ENCODE measurements around the gene ZNF496. TPM values are rescaled to one million over a fixed set of nuclear protein-coding genes. Genes with fewer than 3 reads are reported as not detected.

Gene ZNF496
- total and polyA plus RNA-seq, 2 donors, result 17.2 to 27.8 TPM

GRCh38 chr1:247347477-247348222, 16.0 kb upstream of the ZNF496 start:
- DNase-seq (ENCODE audit: extremely low spot score), result no peak
- WGBS, result 20% methylated on average over 31 of the region's 31 CpGs
- Histone ChIP-seq H3K36me3 (ENCODE audit: insufficient read depth) (no peaks in the 10 kb centered on the region), H3K27ac (ENCODE audit: low read depth) (no peak overlapping the region), H3K4me3 (ENCODE audit: low read depth, low read length) (peak overlapping the region; percentile 25), H3K4me1 (ENCODE audit: insufficient read depth) (no peaks in the 10 kb centered on the region)

DNA sequence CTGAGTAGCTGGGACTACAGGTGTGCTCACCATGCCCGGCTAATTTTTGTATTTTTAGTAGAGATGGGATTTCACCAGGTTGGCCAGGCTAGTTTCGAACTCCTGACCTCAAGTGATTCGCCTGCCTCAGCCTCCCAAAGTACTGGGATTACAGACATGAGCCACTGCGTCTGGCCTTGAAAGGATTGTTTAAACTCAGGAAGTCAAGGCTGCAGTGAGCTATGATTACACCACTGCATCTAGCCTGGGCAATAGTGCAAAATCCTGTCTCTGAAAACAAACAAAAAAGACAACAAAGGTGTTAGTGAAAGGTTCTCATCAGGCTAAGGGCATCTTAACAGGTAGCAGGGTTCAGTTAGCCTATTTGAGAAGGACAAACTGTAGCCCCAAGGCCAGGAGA, 14.2 kb upstream of the ZNF496 start:
- H3K36me3 ChIP-seq (ENCODE audit: insufficient read depth), result no peaks in the 10 kb centered on the region
- no peak for DNase-seq (ENCODE audit: extremely low spot score)
- H3K4me3 ChIP-seq (ENCODE audit: low read depth, low read length), result no peak overlapping the region
- 78% methylated on average over 4 of the region's 4 CpGs for WGBS
- H3K27ac ChIP-seq (ENCODE audit: low read depth), result no peak overlapping the region
- no peaks in the 10 kb centered on the region for H3K4me1 ChIP-seq (ENCODE audit: insufficient read depth)

DNA sequence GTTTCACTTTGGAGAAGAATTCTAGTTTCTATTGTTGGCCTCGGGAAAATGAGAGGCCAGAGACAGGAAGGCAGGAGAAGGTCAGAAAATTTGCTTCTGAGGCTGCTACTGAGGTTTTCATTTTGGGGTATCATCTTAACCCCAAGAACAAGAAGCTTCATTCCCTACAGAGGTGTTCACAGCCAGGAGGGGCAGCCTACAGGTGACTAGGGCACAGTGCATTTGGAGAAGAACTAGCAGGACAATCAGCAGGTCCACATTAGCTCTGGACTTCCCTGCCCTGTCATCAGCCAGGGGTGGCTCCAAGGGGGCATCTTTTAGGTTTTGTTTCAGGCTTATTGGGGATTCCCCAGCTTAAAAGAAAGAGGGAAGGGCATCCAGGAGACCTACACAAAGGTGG, 12.1 kb upstream of the ZNF496 start:
- H3K27ac ChIP-seq (ENCODE audit: low read depth), result no peak overlapping the region
- H3K36me3 ChIP-seq (ENCODE audit: insufficient read depth), result no peaks in the 10 kb centered on the region
- no peak overlapping the region for H3K4me3 ChIP-seq (ENCODE audit: low read depth, low read length)
- no peaks in the 10 kb centered on the region for H3K4me1 ChIP-seq (ENCODE audit: insufficient read depth)
- DNase-seq (ENCODE audit: extremely low spot score), result no peak
- WGBS, result 78% methylated on average over 1 of the region's 1 CpG

DNA sequence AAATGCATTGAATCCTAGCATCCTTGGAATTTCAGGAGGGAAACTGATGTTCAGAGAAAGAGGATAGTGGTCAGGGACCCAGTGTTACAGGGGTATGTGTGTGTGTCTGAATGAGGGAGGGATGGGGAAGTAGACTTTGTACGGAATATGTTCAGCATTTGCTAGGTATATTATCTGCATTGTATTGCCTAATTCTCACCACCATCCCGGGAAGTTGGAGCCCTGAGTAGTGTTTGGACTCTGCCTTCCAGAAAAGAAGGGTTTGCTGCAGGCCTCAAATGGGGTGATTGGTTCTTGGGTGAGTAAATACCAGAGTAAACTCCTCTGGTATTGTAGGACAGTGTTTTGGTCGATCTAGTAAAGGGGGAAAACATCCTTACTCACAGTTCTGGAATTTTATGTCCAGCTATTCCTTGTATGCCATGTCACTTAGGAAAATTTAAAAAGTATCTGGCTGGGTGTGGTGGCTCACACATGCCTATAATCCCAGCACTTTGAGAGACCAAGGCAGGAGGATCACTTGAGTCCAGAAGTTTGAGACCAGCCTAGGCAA, 7.1 kb upstream of the ZNF496 start:
- no peak overlapping the region for H3K27ac ChIP-seq (ENCODE audit: low read depth)
- DNase-seq (ENCODE audit: extremely low spot score), result no peak
- WGBS, result 68% methylated on average over 3 of the region's 3 CpGs
- H3K36me3 ChIP-seq (ENCODE audit: insufficient read depth), result no peaks in the 10 kb centered on the region
- no peaks in the 10 kb centered on the region for H3K4me1 ChIP-seq (ENCODE audit: insufficient read depth)
- no peak overlapping the region for H3K4me3 ChIP-seq (ENCODE audit: low read depth, low read length)

GRCh38 chr1:247337961-247338360, 6.3 kb upstream of the ZNF496 start:
- 93% methylated on average over 11 of the region's 11 CpGs for WGBS
- no peak for DNase-seq (ENCODE audit: extremely low spot score)
- no peak overlapping the region for H3K4me3 ChIP-seq (ENCODE audit: low read depth, low read length)
- H3K4me1 ChIP-seq (ENCODE audit: insufficient read depth), result no peaks in the 10 kb centered on the region
- no peak overlapping the region for H3K27ac ChIP-seq (ENCODE audit: low read depth)
- H3K36me3 ChIP-seq (ENCODE audit: insufficient read depth), result no peaks in the 10 kb centered on the region

GRCh38 chr1:247337250-247337746, 5.6 kb upstream of the ZNF496 start:
- DNase-seq (ENCODE audit: extremely low spot score), result no peak
- H3K27ac ChIP-seq (ENCODE audit: low read depth), result no peak overlapping the region
- H3K4me3 ChIP-seq (ENCODE audit: low read depth, low read length), result no peak overlapping the region
- WGBS, result 52% methylated on average over 10 of the region's 10 CpGs
- H3K36me3 ChIP-seq (ENCODE audit: insufficient read depth), result no peaks in the 10 kb centered on the region
- no peaks in the 10 kb centered on the region for H3K4me1 ChIP-seq (ENCODE audit: insufficient read depth)

- no peak for DNase-seq (ENCODE audit: extremely low spot score)
- Histone ChIP-seq H3K4me3 (ENCODE audit: low read depth, low read length) (no peak overlapping the region), H3K4me1 (ENCODE audit: insufficient read depth) (no peaks in the 10 kb centered on the region), H3K27ac (ENCODE audit: low read depth) (no peak overlapping the region), H3K36me3 (ENCODE audit: insufficient read depth) (no peaks in the 10 kb centered on the region)
- WGBS, result 94% methylated on average over 7 of the region's 7 CpGs
These were observed 4.7 kb upstream of the ZNF496 start for GRCh38 chr1:247336390-247336789.

DNA sequence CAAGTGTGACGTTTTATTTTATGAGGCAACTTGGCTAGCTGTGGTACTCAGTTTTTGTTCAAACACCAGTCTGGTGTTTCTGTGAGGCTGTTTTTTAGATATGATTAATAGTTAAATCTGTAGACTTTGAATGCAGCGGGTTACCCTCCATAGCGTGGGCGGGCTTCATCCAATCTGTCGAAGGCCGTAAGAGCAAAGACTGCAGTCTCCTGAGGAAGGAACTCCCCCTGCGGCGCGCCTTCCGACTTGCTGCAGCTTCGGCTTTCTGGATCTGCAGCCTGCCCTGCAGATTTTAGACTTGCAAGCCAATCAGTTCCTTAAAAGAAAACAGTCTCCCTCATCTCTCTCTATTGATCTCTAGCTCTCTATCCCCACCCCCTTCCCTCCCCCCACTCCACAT, 4.2 kb upstream of the ZNF496 start:
- WGBS, result 65% methylated on average over 11 of the region's 11 CpGs
- no peak for DNase-seq (ENCODE audit: extremely low spot score)
- Histone ChIP-seq H3K4me1 (ENCODE audit: insufficient read depth) (no peaks in the 10 kb centered on the region), H3K27ac (ENCODE audit: low read depth) (no peak overlapping the region), H3K4me3 (ENCODE audit: low read depth, low read length) (no peak overlapping the region), H3K36me3 (ENCODE audit: insufficient read depth) (no peaks in the 10 kb centered on the region)

DNA sequence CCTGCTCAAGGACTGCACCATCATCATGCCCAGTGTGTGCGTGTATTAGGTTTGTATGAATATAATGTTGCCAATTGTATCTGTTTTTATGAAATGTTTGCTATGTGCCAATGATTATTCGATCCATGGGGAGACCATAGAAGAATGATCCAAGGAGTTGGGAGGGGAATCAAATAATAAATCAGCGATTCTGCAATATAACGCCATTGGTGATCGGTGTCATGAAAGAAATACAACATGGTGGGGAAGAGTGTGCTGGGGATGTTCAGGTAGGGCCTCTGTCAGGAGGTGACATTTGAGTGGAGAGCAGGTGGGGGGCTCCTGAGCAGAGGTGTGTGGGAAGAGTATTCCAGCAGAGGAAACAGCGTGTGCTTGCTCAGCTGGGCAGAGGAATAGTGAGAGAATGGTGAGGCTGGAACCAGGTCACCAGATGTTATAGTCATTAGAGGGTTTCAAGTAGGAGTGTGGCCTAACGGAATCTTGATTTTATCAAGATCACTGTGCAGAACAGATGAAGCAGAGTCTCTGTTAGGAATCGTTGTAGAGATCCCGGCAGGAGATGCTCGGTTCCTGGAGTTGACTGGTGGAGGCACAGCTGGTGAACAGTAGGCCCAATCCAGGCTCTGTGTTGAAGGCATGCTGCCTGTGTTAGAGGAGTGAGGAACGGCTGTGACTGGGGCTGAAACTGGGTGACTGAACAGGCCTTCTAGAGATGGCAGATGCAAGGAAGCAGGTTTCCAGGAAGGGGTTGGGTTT, 2.9 kb upstream of the ZNF496 start:
- no peak overlapping the region for H3K4me3 ChIP-seq (ENCODE audit: low read depth, low read length)
- H3K36me3 ChIP-seq (ENCODE audit: insufficient read depth), result no peaks in the 10 kb centered on the region
- DNase-seq (ENCODE audit: extremely low spot score), result no peak
- no peaks in the 10 kb centered on the region for H3K4me1 ChIP-seq (ENCODE audit: insufficient read depth)
- H3K27ac ChIP-seq (ENCODE audit: low read depth), result no peak overlapping the region
- WGBS, result 85% methylated on average over 11 of the region's 11 CpGs

DNA sequence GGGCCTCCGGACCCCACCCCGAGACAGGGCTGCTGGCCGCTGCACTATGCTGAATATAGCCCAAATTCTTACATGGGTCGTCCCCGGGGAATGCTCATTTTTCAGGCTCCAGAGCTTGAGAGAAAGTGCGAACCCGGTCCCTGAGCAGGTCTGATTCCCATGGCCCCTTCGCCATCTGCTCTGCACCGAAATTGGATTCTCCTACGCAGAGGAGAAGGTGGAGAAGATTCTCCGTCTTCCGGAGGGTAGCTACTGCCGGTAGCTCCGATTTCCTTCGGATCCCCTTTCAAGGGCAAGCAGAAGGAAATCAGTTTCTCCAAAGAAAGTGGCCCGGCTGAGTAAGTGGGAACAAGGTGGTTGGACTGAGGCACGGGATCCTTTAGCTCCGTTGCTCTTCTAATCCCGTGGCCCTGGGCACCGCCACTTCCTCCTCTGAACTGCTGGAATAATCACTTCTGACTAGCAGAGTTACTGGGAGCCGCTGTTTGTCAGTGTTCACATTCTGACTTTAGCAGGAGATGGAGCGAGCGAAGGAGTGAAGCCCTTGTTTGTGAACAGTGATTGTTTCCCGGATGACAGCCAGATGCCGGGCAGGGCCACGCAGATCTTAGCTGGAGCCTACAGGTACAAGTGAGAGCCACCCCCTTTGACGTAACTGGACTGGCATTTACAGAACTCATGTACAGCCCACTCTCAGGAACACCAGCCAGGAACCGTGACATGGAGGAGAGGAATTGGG, 1.1 kb upstream of the ZNF496 start:
- Histone ChIP-seq H3K4me3 (ENCODE audit: low read depth, low read length) (peak overlapping the region; percentile 84), H3K36me3 (ENCODE audit: insufficient read depth) (no peaks in the 10 kb centered on the region), H3K4me1 (ENCODE audit: insufficient read depth) (no peaks in the 10 kb centered on the region), H3K27ac (ENCODE audit: low read depth) (no peak overlapping the region)
- DNase-seq (ENCODE audit: extremely low spot score), result no peak
- 20% methylated on average over 28 of the region's 28 CpGs for WGBS

DNA sequence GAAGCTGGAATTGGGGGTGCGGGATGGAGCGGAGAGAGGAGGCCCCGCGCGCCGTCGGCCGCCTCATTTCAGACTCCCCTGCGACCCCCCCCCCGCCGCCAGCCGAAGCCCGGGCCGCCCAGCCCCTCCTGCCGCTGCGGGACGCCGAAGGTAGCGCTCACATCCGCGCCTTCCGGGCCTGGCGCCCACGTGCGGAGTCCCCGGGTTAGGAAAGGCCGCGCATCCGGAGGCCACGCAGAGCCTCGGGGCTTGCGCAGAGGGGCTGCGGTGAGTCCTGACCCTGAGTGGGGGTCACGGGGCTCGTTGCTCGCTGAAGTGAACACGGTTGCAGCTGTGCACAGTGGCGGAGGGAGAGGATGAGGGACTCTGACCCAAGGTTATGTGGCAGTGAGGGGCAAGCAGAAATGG, 552 bp upstream of the ZNF496 start:
- no peak for DNase-seq (ENCODE audit: extremely low spot score)
- under 1% methylated on average over 38 of the region's 38 CpGs for WGBS
- Histone ChIP-seq H3K27ac (ENCODE audit: low read depth) (peak overlapping the region; percentile 29), H3K4me1 (ENCODE audit: insufficient read depth) (no peaks in the 10 kb centered on the region), H3K36me3 (ENCODE audit: insufficient read depth) (no peaks in the 10 kb centered on the region), H3K4me3 (ENCODE audit: low read depth, low read length) (peak overlapping the region; percentile 84)

- Histone ChIP-seq H3K36me3 (ENCODE audit: insufficient read depth) (no peaks in the 10 kb centered on the region), H3K4me3 (ENCODE audit: low read depth, low read length) (peak overlapping the region; percentile 84), H3K27ac (ENCODE audit: low read depth) (peak overlapping the region; percentile 87), H3K4me1 (ENCODE audit: insufficient read depth) (no peaks in the 10 kb centered on the region)
- under 1% methylated on average over 36 of the region's 36 CpGs for WGBS
- DNase-seq (ENCODE audit: extremely low spot score), result peak; percentile 64
These were observed 519 bp downstream of the ZNF496 start for GRCh38 chr1:247331172-247331524.

- no peaks in the 10 kb centered on the region for H3K4me1 ChIP-seq (ENCODE audit: insufficient read depth)
- 11% methylated on average over 37 of the region's 37 CpGs for WGBS
- DNase-seq (ENCODE audit: extremely low spot score), result no peak
- H3K36me3 ChIP-seq (ENCODE audit: insufficient read depth), result no peaks in the 10 kb centered on the region
- H3K4me3 ChIP-seq (ENCODE audit: low read depth, low read length), result peak overlapping the region; percentile 84
- H3K27ac ChIP-seq (ENCODE audit: low read depth), result peak overlapping the region; percentile 87
These were observed 1.0 kb downstream of the ZNF496 start for GRCh38 chr1:247330548-247331171.
